Muscle of leg (tissue), 11 donors: ENCODE results near the gene LIN28A. TPM values are rescaled to one million over a fixed set of nuclear protein-coding genes. Genes with fewer than 3 reads are reported as not detected.

Experiments used
- DNase-seq: peaks from one replicate; pipeline ENCODE4 v3.0.0; 2013
- H3K27ac ChIP-seq: one replicate; pipeline ENCODE4 v1.5.1; 2013; ENCODE audit warnings: mild to moderate bottlenecking, low read length, control low read depth
- H3K27me3 ChIP-seq: one replicate; pipeline ENCODE4 v1.6.1; 2013; ENCODE audit warnings: low read length; ENCODE audit not compliant: control insufficient read depth, insufficient read depth
- H3K36me3 ChIP-seq: one replicate; pipeline ENCODE4 v1.6.1; 2013; ENCODE audit warnings: low read length; ENCODE audit not compliant: control insufficient read depth, insufficient read depth
- H3K4me1 ChIP-seq: one replicate; pipeline ENCODE4 v1.6.1; 2013; ENCODE audit warnings: low read length; ENCODE audit not compliant: control insufficient read depth, insufficient read depth
- H3K4me3 ChIP-seq: one replicate; pipeline ENCODE4 v1.5.1; 2013; ENCODE audit warnings: low read length, control low read depth
- H3K9me3 ChIP-seq: replicated peaks from 2 replicates; pipeline ENCODE4 v1.6.1; 2013; ENCODE audit warnings: low read depth, low read length; ENCODE audit not compliant: control insufficient read depth
- WGBS: methylation state at CpG from one replicate; pipeline ENCODE4 v1.1.5; 2013; ENCODE audit warnings: missing lambda C conversion rate; ENCODE audit not compliant: insufficient coverage; 5-methylcytosine and 5-hydroxymethylcytosine counted together
- polyA plus RNA-seq, 8 donors: library from polyadenylated mRNA; unstranded; fragments of 120-200 nt; gene quantifications; one replicate each; pipeline versions ENCODE4 v1.2.1 to v1.2.3, GENCODE V29; 2013; ENCODE audit warnings: inconsistent platforms in 1 of 8, low replicate concordance in 1 of 8; ENCODE audit not compliant: insufficient read length in 8 of 8, insufficient read depth in 1 of 8
- total RNA-seq: library from RNA; stranded (reverse); fragments of 120-200 nt; gene quantifications from one replicate; pipeline ENCODE4 v1.2.4, GENCODE V29; 2013

LIN28A gene
- total and polyA plus RNA-seq, 9 donors: 0.03 to 0.04 (median 0.04) TPM; not detected in 6

DNA sequence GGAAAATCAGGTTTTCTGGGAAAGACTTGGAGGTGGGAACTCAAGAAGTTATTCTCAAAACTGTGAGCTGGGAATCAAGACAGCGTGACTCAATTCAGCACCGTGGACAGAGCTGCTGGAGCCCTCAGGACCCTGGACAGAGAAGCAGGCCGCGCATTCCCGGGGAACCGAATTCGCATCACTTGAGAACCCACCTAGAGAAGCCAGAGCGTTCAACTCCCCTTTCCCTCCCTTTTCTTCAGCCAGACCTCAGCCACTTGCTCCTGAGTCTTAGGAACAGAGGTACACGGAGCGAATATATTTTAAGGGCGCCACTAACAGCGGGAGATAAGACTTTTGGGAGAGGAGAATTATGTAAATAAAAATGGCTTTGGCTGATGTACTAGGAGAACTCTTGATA is 2.0 kb upstream of the LIN28A start:
- peak; percentile 87 for DNase-seq
- H3K27me3 ChIP-seq: peaks cover 52% of the 10 kb centered on the region
- WGBS: 0% methylated on average over 6 of the region's 12 CpGs
- no peaks in the 10 kb centered on the region for H3K4me1 ChIP-seq
- H3K4me3 ChIP-seq: no peak overlapping the region
- H3K27ac ChIP-seq: no peak overlapping the region
- no peaks in the 10 kb centered on the region for H3K9me3 ChIP-seq
- no peaks in the 10 kb centered on the region for H3K36me3 ChIP-seq

DNA sequence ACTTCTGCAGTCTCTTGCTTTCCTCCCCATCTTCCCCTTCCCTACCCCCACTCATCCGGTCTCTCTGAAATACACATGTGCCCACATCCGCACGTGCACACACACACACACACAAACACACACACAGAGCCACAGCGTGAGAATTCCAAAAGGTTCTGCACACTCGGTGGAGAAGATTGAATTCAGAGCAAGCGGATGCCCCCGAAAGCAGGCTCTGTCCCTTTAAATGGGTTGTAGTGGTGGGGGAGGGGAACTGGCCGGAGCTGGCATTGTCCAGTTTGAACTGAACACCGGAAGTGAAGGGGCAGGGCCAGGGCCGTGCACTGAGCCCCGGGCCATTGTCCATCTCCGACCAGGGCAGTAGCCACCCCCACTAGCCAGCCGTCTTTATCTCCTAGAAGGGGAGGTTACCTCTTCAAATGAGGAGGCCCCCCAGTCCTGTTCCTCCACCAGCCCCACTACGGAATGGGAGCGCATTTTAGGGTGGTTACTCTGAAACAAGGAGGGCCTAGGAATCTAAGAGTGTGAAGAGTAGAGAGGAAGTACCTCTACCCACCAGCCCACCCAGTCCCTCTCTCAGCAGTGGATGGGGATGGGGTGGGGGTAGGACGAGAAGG is 1.3 kb upstream of the LIN28A start:
- WGBS: no CpG with 5 or more reads among the region's 16 CpGs
- H3K4me1 ChIP-seq: no peaks in the 10 kb centered on the region
- H3K4me3 ChIP-seq: no peak overlapping the region
- H3K27me3 ChIP-seq: peaks cover 55% of the 10 kb centered on the region
- no peak for DNase-seq
- no peak overlapping the region for H3K27ac ChIP-seq
- H3K9me3 ChIP-seq: no peaks in the 10 kb centered on the region
- no peaks in the 10 kb centered on the region for H3K36me3 ChIP-seq

DNA sequence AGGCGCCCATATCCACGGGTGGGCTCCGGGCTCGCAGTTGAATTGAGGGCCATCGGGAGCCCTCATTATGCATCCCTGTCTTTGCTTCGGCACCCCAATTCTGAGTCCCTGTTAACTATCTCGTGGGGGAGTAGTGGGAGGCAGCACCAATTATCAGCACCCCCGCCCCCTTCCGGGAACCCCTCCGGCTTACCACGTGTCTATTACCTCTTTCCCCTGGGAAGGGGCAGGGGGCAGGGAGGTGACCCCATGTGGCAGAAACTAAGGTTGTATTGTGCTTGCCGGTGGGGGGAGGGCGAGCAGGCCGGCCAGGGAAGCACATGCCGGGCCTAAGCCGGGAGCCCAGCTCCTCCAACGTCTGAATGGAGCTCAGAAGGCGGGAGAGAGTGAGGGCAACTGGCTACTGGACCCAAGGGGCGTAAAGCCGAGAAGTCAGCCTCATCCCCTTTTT is 1.0 kb downstream of the LIN28A start:
- DNase-seq: no peak
- Histone ChIP-seq H3K27me3 (peaks cover 63% of the 10 kb centered on the region), H3K4me3 (no peak overlapping the region), H3K27ac (no peak overlapping the region), H3K4me1 (no peaks in the 10 kb centered on the region), H3K9me3 (no peaks in the 10 kb centered on the region), H3K36me3 (no peaks in the 10 kb centered on the region)
- WGBS: 2% methylated on average over 12 of the region's 20 CpGs

DNA sequence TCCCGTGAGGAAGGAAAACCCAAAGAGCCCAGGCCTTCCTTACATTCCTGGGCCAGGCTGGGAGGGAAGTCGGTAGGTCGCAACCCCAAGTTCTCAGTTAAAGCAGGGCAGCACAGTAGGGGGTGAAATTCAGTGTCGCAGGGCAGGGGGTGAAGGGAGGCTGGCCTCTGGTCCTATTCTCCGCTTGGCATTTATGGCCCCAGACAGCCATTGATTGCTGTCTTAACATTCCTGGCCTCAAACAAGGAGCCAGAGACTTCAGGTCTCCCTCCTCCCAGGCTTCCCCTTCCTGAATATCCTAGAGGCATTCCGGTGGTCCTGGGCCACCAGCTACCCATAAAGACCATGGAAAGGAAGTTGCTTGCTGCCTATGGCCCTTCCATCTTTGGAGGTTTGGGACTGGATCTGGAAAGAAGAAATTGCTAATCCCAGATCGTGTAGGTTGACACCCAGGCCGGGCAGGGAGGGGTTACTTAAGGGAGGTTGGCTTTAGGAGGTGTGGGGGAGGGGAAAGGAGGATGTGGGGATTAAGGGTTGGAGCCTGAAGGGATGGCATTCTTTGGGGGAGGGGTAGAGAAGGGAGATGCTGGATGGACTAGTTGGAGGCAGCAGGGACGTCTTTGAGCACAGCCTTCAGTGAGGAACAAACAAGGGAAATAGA is 1.7 kb downstream of the LIN28A start:
- no peaks in the 10 kb centered on the region for H3K4me1 ChIP-seq
- no peak overlapping the region for H3K4me3 ChIP-seq
- 2% methylated on average over 7 of the region's 9 CpGs for WGBS
- H3K9me3 ChIP-seq: no peaks in the 10 kb centered on the region
- peaks cover 65% of the 10 kb centered on the region for H3K27me3 ChIP-seq
- H3K36me3 ChIP-seq: no peaks in the 10 kb centered on the region
- H3K27ac ChIP-seq: no peak overlapping the region
- DNase-seq: no peak

DNA sequence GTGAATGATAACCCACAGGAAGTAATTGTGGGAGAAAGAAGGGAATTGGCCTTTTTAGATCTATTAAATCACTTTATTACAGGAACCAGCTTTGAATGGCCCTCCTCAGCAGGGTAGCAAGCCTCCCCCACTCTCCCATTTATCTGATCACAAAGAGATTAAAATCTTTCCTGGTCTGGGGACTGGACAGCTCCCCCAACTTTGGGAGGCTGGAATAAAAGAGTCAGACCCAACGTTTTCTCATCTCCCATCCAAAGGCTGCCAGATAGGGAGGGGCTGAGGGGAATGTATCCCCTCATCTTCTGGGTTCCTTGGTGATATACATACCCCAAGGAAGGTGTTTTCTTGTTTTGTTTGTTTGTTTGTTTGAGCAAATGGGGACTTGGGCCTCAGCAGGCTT is 2.4 kb downstream of the LIN28A start:
- no peak for DNase-seq
- Histone ChIP-seq H3K4me3 (no peak overlapping the region), H3K27ac (no peak overlapping the region), H3K36me3 (no peaks in the 10 kb centered on the region), H3K27me3 (peaks cover 65% of the 10 kb centered on the region), H3K4me1 (no peaks in the 10 kb centered on the region), H3K9me3 (no peaks in the 10 kb centered on the region)
- WGBS: no CpG with 5 or more reads among the region's 1 CpG

DNA sequence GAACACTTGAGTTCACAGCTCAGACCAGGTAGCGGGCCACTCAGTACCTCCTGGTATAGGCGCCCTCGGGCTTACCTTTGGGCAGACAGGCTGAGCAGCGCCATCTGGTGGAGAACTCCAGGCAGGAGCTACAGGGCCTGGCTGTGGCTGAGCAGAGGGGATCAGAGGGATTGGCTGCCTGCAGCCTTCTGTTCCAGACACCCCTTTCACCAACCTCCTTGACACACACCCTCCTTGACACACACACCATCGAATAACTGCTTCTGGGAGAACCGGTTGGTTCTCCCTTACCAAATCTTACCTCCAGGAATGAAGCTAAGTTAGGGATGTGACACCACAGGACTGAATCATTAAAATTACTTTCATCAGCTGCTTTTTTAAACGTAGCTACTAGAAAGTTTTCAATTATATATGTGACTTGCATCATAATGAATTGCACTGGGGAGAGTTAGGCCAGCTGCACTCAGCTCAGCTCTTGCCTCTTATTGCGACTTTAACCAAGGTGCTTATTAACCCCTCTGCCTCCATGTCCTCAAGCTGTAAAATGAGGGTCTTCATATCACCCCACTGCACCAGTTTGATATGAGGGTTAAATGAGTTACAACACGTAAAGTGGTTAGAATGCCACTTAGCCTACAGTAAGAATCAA is 6.6 kb downstream of the LIN28A start:
- no peak overlapping the region for H3K27ac ChIP-seq
- peaks cover 35% of the 10 kb centered on the region for H3K27me3 ChIP-seq
- no peaks in the 10 kb centered on the region for H3K9me3 ChIP-seq
- peak; percentile 44 for DNase-seq
- no peak overlapping the region for H3K4me3 ChIP-seq
- no peaks in the 10 kb centered on the region for H3K36me3 ChIP-seq
- no peaks in the 10 kb centered on the region for H3K4me1 ChIP-seq
- WGBS: no CpG with 5 or more reads among the region's 9 CpGs

DNA sequence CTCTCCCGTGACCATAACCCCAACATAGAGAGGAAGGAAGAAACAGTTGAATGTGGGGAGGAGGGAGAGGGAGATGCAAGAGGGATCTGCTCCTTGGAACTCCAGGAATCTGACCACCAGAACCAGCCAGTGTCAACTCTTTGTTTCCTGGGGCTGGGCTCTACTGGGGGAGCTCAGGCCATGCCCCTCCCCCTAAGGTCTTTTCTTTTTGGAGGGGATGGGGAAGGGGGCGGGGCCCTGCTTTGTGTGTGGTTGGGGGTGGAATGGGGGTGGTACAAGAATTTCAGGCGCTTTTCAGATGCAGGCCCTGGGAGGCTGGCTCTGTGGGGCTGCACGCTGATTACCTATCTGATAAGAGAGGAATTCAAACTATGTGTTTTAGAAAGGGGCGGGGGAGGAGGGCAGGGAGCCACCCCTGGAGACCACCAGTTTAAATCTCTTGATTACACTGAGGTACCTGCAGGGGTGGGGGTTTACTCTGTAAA is 8.3 kb downstream of the LIN28A start:
- no peak for DNase-seq
- Histone ChIP-seq H3K27ac (no peak overlapping the region), H3K4me1 (no peaks in the 10 kb centered on the region), H3K36me3 (no peaks in the 10 kb centered on the region), H3K9me3 (no peaks in the 10 kb centered on the region), H3K4me3 (no peak overlapping the region), H3K27me3 (peaks cover 21% of the 10 kb centered on the region)
- 24% methylated on average over 2 of the region's 5 CpGs for WGBS

DNA sequence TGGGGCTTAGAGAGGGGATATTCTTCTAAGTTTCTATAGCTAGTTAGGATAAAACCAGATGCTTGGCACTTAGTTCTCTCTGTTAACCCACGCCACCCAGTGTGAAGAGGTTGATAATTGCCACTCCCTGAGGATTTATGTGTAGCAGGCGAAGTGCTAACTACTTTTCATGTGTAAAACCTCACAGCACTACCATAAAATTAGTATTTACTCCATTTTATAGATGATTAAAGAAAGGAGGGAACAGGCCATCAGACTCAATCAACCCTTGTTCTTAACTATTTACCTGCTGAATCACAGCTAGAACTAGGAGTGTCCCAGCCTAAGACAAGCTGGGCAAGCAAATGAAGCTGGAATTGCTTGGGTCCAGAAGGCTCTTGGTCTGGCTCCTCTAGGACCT is 8.9 kb downstream of the LIN28A start:
- Histone ChIP-seq H3K36me3 (no peaks in the 10 kb centered on the region), H3K4me3 (no peak overlapping the region), H3K9me3 (no peaks in the 10 kb centered on the region), H3K4me1 (no peaks in the 10 kb centered on the region), H3K27me3 (peaks cover 16% of the 10 kb centered on the region), H3K27ac (no peak overlapping the region)
- no peak for DNase-seq
- no CpG with 5 or more reads among the region's 2 CpGs for WGBS

DNA sequence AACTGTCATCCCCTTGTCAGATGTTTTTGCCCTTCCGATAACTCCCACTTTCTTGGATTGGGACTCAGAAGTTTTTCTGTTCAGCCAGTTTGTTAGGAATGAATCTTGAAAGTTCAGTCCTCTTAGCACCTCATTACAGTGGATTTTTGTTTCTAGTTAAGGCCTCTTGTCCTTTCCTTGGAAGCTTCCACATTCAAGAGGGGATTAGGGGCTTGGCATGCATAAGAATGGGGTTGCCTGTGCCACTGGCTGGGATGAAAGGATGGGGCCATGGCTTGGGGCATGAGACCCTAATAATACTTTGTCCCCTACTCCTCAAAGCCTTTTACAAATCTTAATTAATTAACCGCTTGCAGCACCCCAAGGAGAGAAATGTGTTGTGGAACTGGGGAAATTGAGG is 19.1 kb downstream of the LIN28A start:
- Histone ChIP-seq H3K4me3 (no peak overlapping the region), H3K9me3 (no peaks in the 10 kb centered on the region), H3K4me1 (peaks cover 11% of the 10 kb centered on the region), H3K36me3 (peaks cover 5% of the 10 kb centered on the region), H3K27me3 (peaks cover 5% of the 10 kb centered on the region), H3K27ac (no peak overlapping the region)
- no CpG with 5 or more reads among the region's 2 CpGs for WGBS
- no peak for DNase-seq

DNA sequence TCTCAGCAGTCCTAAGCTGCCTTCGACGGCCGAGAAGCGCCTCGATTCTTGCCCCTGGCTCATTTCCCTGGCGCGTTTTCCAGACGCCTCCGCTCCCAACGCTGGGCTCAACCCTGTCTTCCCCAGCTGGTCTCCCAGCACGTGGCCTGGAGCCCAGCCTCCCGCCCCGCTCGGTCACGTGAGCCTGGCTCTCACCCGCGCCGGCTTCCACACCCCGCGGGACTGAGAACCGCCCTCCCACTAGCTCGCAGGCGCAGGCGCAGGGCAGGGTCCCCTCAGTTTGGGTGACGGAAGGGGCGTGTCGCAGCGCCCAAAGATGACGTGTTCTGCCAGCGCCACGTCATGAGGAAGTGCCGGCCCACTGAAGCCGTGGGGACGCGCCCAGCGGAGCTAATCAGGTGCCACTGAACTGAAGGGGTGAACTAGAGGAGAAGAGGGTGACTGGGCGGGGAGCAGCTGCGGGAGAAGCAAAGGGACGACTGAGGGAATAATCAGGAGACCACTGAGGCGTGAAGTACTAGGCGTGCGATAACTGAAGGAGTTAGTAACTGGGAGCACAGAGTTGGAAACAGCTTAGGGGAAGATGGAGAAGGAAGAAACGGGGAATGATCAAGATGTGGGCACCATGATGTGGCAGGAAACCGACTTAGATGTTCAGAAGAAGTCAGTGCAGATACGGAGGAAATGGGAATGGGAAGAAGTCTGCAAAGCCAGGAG is 21.5 kb downstream of the LIN28A start, which contains the start of gene DHDDS:
Gene DHDDS (plus strand): TSS at position 343 of the 717 bp plus-strand sequence. CDS start 625 bp downstream, outside the sequence.
- peak; percentile 99 for DNase-seq
- Histone ChIP-seq H3K36me3 (peaks cover 10% of the 10 kb centered on the region), H3K27me3 (peaks cover 5% of the 10 kb centered on the region), H3K4me3 (peak within 1 kb of the TSS; percentile 69), H3K9me3 (no peaks in the 10 kb centered on the region), H3K27ac (peak within 1 kb of the TSS; percentile 87), H3K4me1 (peaks cover 11% of the 10 kb centered on the region)
- WGBS: under 1% methylated on average over 45 of the region's 45 CpGs
